ENCODE data around the gene H19. TPM values are rescaled to one million over a fixed set of nuclear protein-coding genes. Genes with fewer than 3 reads are reported as not detected.

H19 gene
- total and polyA plus RNA-seq, 2 of the 8 experiments (the other 6 are each of a cell fraction or from before 2014, with no cell fraction given): 5.2 to 10.0 TPM

DNA sequence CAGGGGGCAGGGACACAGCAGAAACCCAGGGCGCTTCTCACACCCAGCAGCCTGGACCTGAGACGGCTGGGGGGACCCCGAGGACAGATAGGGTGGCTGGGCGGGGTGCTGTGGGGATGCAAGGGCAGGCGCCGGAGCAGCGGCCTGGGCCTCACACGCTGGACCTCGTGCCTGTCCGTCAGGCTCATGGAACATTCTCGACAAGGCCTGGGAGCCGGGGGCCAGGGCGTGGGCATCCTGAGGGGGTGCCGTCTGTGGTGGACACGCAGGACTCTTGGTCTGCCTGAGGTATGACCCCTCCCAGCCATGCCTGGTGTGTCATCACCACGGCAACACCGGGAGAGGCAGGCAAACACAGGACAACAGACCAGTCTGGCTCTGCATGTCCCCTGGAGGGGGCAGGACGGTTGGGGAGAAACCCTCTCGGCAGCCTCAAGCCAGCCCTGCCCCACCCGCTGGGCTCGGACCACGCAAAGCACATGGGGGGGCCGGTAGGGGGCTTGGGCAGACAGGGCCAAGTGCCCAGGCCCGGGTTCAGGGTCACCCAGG is 29.1 kb downstream of the H19 start:
- Histone ChIP-seq H3K14ac (ENCODE audit: insufficient read length) (no peak overlapping the region), H2BK20ac (ENCODE audit: low read length) (no peak overlapping the region), H3K4ac (replicated peaks; ENCODE audit: insufficient read length, low read depth, low read length) (no peak overlapping the region), H3K23me2 (ENCODE audit: low read depth, low read length) (no peaks in the 10 kb centered on the region), H2BK15ac (ENCODE audit: low read length) (no peak overlapping the region), H3K27me3 (replicated peaks in 1 of 4; ENCODE audit: control insufficient read depth in 3 of 4, extremely low read depth in 1 of 4, insufficient read depth in 3 of 4, low read length in 3 of 4) (no peaks in the 10 kb centered on the region), H3K9ac (replicated peaks in 1 of 4; ENCODE audit: extremely low read depth in 1 of 4, low read depth in 3 of 4, low read length in 3 of 4) (no peak overlapping the region), H3K27ac (ENCODE audit: low read depth, low read length) (no peak overlapping the region), H2BK120ac (replicated peaks; ENCODE audit: low read depth, low read length) (no peak overlapping the region), H3K36me3 (ENCODE audit: control insufficient read depth in 2 of 4, insufficient read depth in 4 of 4, low read length in 3 of 4) (no peaks in the 10 kb centered on the region), H3K79me1 (ENCODE audit: low read depth, low read length) (no peaks in the 10 kb centered on the region), H2AFZ (ENCODE audit: low read length) (no peak overlapping the region), H3K4me1 (replicated peaks in 1 of 4; ENCODE audit: control insufficient read depth in 3 of 4, insufficient read depth in 4 of 4, low read length in 3 of 4) (no peaks in the 10 kb centered on the region), H3K56ac (replicated peaks; ENCODE audit: insufficient read length, low read depth, low read length) (no peak overlapping the region), H2BK12ac (ENCODE audit: low read depth, low read length) (no peak overlapping the region), H4K5ac (ENCODE audit: insufficient read length, low read depth, low read length) (no peak overlapping the region), H3K79me2 (ENCODE audit: control insufficient read depth in 1 of 2, insufficient read depth in 2 of 2, low read length in 2 of 2) (no peaks in the 10 kb centered on the region), H4K8ac (ENCODE audit: extremely low read depth, insufficient read depth, low read length) (no peak overlapping the region), H4K20me1 (replicated peaks in 1 of 2; ENCODE audit: control insufficient read depth in 1 of 2, insufficient read depth in 2 of 2, low read length in 2 of 2) (no peaks in the 10 kb centered on the region), H2AK5ac (ENCODE audit: low read depth, low read length) (no peak overlapping the region), H3K18ac (ENCODE audit: extremely low read depth, low read length) (no peak overlapping the region), H2BK5ac (ENCODE audit: low read depth, low read length) (no peak overlapping the region), H3K9me3 (ENCODE audit: insufficient read depth in 2 of 2, low read depth in 1 of 2, low read length in 1 of 2) (no peaks in the 10 kb centered on the region), H3K4me3 (ENCODE audit: extremely low read depth in 1 of 4, insufficient read depth in 2 of 4, low read depth in 3 of 4, low read length in 4 of 4) (no peak overlapping the region), H4K91ac (replicated peaks; ENCODE audit: insufficient read length, low read length) (no peak overlapping the region), H3K4me2 (ENCODE audit: insufficient read depth in 1 of 2, low read depth in 2 of 2, low read length in 2 of 2) (no peak overlapping the region), H3K23ac (ENCODE audit: insufficient read length) (no peak overlapping the region)
- no peak for DNase-seq (ENCODE audit: low read depth in 1 of 2, low spot score in 2 of 2)
- FAIRE-seq: no peak
- CTCF ChIA-PET (ENCODE audit: partially characterized antibody): interaction anchor here (0.7 to 6.6 kb wide), 19 partner anchors 8 to 275 kb away, joined by 3 to 100 read pairs (median 3); no protein-coding TSS in a partner anchor
- POLR2A ChIA-PET (ENCODE audit: partially characterized antibody): interaction anchor here (0.7 to 1.9 kb wide), 5 partner anchors 9 to 27 kb away, joined by 3 to 5 read pairs (median 3); partner anchors contain the start of gene MRPL23
- no CpG with 5 or more reads among the region's 24 CpGs for WGBS, 2 experiments (ENCODE audit: extremely low coverage in 1 of 2, insufficient coverage in 1 of 2, insufficient read length in 1 of 2, insufficient replicate concordance in 2 of 2, low coverage in 1 of 2, low lambda C conversion rate in 2 of 2, missing lambda C conversion rate in 1 of 2)
- TF ChIP-seq GTF2F1 (IDR thresholded peaks at IDR 0.05; ENCODE audit: borderline replicate concordance, low read depth, low read length): no peak
- TF ChIP-seq RXRA (IDR thresholded peaks at IDR 0.05; ENCODE audit: insufficient read depth, low read depth, low read length): no peak
- TF ChIP-seq NANOG (IDR thresholded peaks at IDR 0.05; ENCODE audit: insufficient read depth, low read depth, low read length, poor library complexity, severe bottlenecking): no peak
- no peak for TF ChIP-seq SIRT6 (IDR thresholded peaks at IDR 0.05; ENCODE audit: low read length)
- TF ChIP-seq SP2 (IDR thresholded peaks at IDR 0.05; ENCODE audit: low read length): no peak
- TF ChIP-seq, protein P1, sequence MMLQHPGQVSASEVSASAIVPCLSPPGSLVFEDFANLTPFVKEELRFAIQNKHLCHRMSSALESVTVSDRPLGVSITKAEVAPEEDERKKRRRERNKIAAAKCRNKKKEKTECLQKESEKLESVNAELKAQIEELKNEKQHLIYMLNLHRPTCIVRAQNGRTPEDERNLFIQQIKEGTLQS (IDR thresholded peaks at IDR 0.05; ENCODE audit: insufficient read depth, low read depth, low read length): no peak
- TF ChIP-seq HDAC2 (IDR thresholded peaks at IDR 0.05; ENCODE audit: borderline replicate concordance in 1 of 2, low read depth in 2 of 2, low read length in 2 of 2): no peak
- no peak for TF ChIP-seq HDAC6 (IDR thresholded peaks at IDR 0.05; ENCODE audit: low read depth, low read length)
- no peak for TF ChIP-seq YY1 (IDR thresholded peaks at IDR 0.05; ENCODE audit: low read depth, low read length)
